Measurements from ENCODE around the gene ERAP2.
"Not testable (repeated sequence)": the region's sequence is repeated elsewhere in the genome, so short reads cannot be mapped to it uniquely, and the experiment has no call there.

ERAP2 gene, protein sequence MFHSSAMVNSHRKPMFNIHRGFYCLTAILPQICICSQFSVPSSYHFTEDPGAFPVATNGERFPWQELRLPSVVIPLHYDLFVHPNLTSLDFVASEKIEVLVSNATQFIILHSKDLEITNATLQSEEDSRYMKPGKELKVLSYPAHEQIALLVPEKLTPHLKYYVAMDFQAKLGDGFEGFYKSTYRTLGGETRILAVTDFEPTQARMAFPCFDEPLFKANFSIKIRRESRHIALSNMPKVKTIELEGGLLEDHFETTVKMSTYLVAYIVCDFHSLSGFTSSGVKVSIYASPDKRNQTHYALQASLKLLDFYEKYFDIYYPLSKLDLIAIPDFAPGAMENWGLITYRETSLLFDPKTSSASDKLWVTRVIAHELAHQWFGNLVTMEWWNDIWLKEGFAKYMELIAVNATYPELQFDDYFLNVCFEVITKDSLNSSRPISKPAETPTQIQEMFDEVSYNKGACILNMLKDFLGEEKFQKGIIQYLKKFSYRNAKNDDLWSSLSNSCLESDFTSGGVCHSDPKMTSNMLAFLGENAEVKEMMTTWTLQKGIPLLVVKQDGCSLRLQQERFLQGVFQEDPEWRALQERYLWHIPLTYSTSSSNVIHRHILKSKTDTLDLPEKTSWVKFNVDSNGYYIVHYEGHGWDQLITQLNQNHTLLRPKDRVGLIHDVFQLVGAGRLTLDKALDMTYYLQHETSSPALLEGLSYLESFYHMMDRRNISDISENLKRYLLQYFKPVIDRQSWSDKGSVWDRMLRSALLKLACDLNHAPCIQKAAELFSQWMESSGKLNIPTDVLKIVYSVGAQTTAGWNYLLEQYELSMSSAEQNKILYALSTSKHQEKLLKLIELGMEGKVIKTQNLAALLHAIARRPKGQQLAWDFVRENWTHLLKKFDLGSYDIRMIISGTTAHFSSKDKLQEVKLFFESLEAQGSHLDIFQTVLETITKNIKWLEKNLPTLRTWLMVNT

DNA sequence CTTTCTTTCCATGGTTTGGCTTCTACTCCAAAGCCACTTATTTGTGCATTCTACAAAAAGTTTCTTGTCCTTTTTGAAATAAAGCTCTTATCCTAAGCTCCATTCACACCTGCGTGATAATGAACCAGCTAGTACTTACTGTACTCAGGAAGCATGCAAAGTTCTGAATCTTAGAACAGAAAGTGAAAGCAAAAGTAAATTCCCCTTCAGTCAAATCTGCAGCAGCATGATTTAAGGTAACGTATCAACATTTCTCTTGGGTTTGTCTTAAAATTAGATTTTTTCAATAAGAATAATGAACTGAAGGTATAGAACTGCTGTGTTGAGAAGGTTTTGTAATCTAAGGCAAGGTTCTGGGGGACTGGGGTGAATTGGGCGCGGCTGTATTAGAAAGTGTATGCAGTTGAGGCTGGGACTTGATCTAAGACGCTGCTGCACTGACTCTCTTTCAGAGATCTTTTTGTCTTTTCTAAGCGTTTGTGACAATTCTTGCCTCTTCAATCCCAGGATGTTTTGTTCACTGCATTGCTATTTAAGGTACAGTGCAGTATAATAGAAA, at the start of gene ERAP2:
Gene ERAP2 (plus strand): TSS at position 209 of the 559 bp plus-strand sequence. CDS start 3,186 bp downstream, outside the sequence.
- peak; percentile 49 for DNase-seq

DNA sequence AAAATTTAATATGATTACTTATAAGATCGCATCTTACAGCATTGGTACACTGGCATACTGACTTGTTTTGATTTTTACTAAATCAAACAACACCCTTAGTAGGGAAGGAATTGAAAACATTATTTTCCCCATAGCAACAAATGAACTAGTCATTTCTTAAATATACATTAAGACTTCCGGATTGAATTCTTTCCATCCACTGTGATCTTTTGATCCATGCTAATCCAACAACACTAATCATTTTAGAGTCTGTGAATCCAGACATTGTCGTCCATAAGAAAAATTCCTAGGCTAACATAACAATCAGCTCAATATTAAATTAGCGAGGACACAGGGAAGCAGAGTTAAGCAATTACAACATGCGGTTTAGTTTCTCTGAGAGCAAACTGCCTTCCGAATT, 47.0 kb upstream of the ERAP2 start:
- no peak for DNase-seq

GRCh38 chr5:96834016-96834415, 42.3 kb upstream of the ERAP2 start:
- DNase-seq = no peak

DNA sequence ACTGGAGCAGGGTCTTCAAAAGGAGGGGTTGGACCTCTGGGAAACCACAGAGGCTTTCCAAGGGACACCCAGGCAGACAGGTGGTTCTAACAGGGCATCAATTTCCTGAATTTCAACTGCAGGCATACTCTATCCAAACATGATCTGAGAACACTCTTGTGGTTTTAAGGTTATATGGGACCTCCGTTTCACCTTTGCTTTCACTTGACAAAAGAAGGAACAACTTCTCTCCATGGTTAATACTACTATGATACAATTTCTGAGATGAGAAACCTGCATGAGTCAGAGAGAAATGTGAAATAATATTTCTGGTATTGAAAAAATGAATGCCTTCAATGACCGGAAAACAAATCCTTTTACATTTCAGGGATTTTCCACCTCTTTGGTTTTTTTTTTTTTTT, 40.5 kb upstream of the ERAP2 start:
- no peak for DNase-seq

DNA sequence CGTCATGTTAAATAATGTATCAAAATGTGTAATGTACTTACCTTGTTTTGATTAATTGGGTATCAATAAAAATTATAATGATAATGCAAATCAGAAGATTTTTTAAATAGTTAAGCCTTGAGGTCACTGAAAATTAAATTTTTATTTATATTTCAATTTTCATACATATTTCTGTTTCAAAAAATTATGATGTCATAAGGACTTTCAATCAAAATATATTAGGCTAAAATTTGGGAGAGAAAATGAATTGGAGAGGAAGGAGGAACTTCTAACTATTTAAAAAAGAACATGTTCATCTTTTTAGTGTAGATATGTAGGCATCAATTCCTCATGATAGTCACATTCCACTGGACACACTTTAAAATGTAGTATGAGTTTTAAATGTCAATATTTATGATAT, 39.5 kb upstream of the ERAP2 start:
- DNase-seq = no peak

- DNase-seq = no peak
These were observed 39.0 kb upstream of the ERAP2 start for GRCh38 chr5:96837303-96837702.

DNA sequence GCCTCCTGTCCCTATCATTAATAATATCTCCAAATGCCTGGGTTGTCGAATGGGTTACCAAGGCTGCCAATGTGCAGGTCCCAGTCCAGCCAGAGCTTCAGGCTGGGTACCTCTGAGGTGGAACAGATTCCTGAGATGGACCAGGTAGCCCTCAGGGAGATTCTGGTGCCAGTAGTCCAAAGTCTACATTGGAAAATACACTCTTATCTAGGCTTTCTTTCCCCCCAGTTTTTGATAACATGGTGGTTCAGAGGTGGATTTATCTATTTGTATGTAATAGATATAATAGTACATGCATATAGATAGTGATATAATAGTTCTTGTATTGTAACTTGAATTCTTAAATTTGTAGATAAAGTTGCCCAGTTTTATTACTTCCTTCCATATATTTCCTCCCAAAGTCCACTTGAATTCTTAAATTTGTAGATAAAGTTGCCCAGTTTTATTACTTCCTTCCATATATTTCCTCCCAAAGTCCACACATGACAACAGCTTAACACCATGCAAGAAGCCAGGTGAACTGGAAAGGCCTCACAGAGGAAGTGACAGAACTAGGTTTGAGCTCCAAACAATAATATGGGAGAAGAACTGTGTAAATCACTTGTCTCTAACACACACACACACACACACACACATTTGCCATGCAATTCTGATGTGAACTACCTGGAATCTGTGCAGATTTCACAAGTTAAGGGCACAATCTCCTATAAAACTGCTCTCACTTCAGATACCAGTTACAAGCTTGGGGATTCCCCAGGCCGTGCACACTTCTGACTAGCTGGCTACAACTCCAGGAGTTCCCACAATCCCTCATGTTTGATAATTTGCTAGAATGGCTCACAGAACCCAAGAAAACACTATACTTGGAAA, 37.9 kb upstream of the ERAP2 start:
- DNase-seq = no peak

GRCh38 chr5:96839071-96839592, 37.2 kb upstream of the ERAP2 start:
- no peak for DNase-seq

DNA sequence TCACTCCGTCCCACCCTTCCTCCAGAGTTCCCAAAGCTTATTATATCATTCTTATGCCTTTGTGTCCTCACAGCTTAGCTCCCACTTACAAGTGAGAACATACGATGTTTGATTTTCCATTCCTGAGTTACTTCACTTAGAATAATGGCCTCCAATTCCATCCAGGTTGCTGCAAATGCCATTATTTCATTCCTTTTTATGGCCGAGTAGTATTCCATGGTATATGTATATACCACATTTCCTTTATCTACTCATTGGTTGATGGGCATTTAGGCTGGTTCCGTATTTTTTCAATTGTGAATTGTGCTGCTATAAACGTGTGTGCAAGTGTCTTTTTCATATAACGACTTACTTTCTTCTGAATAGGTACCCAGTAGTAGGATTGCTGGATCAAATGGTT, 34.4 kb upstream of the ERAP2 start:
- DNase-seq = not testable (repeated sequence)

- no peak for DNase-seq
These were observed 33.2 kb upstream of the ERAP2 start for GRCh38 chr5:96843140-96843539.

DNA sequence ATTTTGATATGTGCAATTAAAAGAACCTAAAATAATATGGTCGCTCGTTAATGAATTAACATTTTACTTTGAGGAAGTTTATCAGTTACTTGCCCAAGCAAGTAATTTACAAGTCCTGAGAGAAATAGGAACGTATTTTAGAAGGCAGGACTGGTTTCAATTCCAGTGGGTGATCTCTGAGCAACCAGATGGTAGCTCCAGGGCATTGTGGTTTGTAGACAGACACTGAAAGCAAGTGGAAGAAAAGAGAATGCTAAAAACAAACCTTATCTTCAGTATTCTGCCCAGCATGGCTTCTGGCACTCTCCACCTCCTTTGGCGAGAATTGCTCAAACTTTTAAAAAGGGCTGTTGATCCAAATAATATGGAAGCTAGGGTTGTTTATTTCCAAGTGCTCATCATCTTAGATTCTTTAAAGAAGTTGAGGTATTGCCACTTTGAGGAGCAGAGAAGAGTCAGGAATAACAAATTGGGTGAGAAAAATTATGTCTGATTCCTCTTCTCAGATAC, 31.8 kb upstream of the ERAP2 start:
- no peak for DNase-seq

DNA sequence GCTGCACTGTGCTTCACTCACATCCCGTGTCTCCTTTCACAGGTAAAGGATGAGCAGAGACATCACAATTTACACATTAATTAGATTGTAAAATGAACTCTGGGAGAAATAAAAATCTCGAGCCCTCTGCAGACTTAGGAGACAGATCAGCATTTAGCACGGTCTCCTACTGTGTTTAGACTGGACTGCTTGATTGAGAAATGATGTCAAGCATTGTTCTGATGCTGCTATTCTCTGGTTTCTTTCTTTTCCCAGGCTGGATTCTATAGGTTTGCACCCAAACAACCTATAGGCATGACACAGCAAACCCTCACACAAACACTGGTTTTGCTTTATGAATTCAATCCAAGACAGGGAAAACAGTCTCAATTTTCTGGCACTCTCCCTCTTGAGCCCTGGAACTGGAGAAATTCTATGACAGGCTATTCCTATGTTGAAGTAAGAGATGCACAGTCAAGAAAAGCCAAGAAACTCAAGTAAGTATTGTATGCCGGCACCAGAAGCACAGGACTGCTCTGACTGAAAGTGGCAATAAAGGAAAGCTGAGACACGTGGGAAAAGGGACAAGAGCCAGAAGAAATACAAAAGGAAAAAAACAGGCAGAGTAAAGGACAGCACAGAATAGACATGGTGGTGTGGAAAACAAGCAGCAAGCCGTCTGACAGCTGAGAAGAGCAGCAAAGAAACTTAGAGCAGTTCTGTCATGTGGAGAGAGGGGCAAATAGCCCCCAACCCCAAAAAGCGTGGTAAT, 24.8 kb upstream of the ERAP2 start:
- DNase-seq = no peak

DNA sequence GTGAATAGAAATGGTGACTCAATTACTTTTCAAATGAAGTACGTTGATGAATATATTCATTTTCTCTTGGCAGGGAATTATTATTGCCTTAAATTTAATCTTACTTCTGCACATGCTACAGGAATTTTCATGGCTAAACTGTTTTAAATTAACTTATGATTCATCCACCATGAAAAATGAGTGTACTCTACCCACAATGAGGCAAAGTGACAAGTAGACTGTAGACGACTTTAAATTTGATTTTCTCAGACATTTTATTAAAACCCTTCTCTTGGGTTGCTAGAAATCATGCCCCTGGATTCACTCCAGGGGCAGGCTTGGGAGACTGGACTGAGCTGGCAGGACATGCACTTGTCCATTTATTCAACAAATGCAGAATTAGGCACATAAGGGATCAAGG, 23.5 kb upstream of the ERAP2 start:
- DNase-seq = peak; percentile 28

- DNase-seq = peak; percentile 34
These were observed 22.2 kb upstream of the ERAP2 start for GRCh38 chr5:96854067-96854466.

- peak; percentile 58 for DNase-seq
These were observed 21.0 kb upstream of the ERAP2 start for GRCh38 chr5:96855031-96855872.

DNA sequence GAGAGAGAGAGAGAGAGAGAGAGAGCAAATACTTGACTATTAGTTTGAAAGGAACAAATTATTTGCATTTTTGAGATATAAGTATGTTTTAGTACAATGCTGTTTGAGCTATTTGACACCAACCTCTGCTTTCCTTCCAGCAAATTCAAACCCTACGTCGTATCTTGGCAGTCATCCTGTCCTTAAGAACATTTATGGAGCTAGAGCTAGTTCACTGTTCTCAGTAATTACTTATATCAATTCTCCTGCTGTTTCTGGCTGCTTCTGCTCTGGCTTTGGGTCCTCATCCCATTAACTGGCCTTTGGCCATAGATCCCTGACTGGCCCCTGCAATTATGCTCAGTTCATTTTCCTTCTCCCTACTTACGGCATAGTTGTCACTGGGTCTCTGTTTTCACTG, 19.9 kb upstream of the ERAP2 start:
- DNase-seq = no peak

- DNase-seq = no peak
These were observed 18.8 kb upstream of the ERAP2 start for GRCh38 chr5:96857454-96857853.

DNA sequence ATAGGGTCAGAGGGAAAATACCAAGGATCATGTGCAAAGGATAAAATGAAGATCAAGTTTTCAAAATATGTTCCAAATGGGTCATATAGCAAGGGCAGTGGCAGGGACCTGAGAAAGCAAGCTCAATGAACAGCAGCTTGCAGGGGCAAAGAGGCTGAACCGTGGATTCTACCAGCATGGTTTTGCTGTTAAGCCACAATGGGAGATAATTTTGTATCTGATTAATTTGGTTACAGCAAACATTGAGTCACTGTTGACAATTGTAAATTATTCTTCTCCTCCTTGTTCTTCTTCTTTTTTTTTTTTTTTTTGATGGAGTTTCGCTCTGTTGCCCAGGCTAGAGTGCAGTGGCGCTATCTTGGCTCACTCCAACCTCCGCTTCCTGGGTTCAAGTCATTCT, 18.4 kb upstream of the ERAP2 start:
- no peak for DNase-seq

GRCh38 chr5:96859375-96859774, 16.9 kb upstream of the ERAP2 start:
- DNase-seq = no peak

GRCh38 chr5:96861076-96861475, 15.2 kb upstream of the ERAP2 start:
- no peak for DNase-seq

Measured in HCEC 1CT (cell line).